WTC11 (cell line): ENCODE results near the gene RPN1.

ENCODE experiments used
- CTCF ChIP-seq: fragments of 200-600 bp; IDR thresholded peaks from 2 replicates; pipeline ENCODE4 v1.8.0; 2022; ENCODE audit warnings: antibody characterized with exemption
- HMGXB4 ChIP-seq: sonication (generic); formaldehyde crosslinking; IDR thresholded peaks from 2 replicates; pipeline ENCODE4 v1.8.1; 2023; ENCODE audit warnings: mild to moderate bottlenecking, moderate library complexity, missing genetic modification reagents
- ZNF232 ChIP-seq: sonication (generic); formaldehyde crosslinking; IDR thresholded peaks from 2 replicates; pipeline ENCODE4 v1.8.0; 2022; ENCODE audit warnings: mild to moderate bottlenecking, missing genetic modification reagents
- ZNF317 ChIP-seq: sonication (generic); formaldehyde crosslinking; IDR thresholded peaks from 2 replicates; pipeline ENCODE4 v1.8.1; 2023; ENCODE audit warnings: low read depth, mild to moderate bottlenecking, moderate library complexity, missing genetic modification reagents, borderline replicate concordance

GRCh38 chr3:128590948-128591347, 59.7 kb downstream of the RPN1 start:
- no peak for TF ChIP-seq HMGXB4
- TF ChIP-seq CTCF, result peak; percentile 7; the same call in 1 of the 2 replicates
- TF ChIP-seq ZNF317, result no peak
- no peak for TF ChIP-seq ZNF232 (CRISPR knock-in tag)
